Coronary artery (tissue), 2 donors: Measurements from ENCODE around the gene TGFBI.

Source experiments
- DNase-seq: peaks from one replicate; pipeline ENCODE4 v3.0.0-alpha.2; 2017; ENCODE audit warnings: low spot score
- H3K27ac ChIP-seq, 2 donors: fragments of 200-600 bp; sonication (generic); one replicate each; pipeline ENCODE4 v1.5.1; 2016 to 2019
- H3K4me3 ChIP-seq: fragments of 200-600 bp; sonication (generic); 2 replicates; pipeline ENCODE4 v1.5.1; 2016; ENCODE audit warnings: mild to moderate bottlenecking, moderate library complexity
- TF ChIP-seq, protein P1 (sequence below): fragments of 200-600 bp; sonication (generic); IDR thresholded peaks from one replicate; pipeline ENCODE4 v1.5.1; 2019; ENCODE audit warnings: antibody characterized with exemption

Gene TGFBI

DNA sequence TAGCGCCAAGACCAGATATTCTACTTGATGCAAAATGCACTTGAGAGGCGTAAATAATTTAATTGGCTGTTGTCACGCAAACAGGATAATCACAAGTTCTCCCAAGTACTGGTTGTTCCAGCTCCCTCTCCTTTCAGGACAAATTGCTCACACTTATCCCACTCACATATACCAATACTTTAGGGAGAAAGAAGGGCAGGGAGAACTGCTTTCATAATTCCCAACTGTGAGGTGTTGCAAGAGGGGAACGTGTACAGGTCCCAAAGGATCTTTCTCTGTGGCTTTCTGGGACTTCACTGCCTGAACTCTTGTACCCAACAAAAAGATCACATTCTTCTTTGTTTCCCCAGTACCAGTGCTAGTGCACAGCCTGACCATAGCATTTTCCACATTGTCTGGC lies 21.5 kb upstream of the TGFBI start:
- no peak overlapping the region for H3K27ac ChIP-seq
- H3K4me3 ChIP-seq, result no peak overlapping the region
- TF ChIP-seq, protein P1, sequence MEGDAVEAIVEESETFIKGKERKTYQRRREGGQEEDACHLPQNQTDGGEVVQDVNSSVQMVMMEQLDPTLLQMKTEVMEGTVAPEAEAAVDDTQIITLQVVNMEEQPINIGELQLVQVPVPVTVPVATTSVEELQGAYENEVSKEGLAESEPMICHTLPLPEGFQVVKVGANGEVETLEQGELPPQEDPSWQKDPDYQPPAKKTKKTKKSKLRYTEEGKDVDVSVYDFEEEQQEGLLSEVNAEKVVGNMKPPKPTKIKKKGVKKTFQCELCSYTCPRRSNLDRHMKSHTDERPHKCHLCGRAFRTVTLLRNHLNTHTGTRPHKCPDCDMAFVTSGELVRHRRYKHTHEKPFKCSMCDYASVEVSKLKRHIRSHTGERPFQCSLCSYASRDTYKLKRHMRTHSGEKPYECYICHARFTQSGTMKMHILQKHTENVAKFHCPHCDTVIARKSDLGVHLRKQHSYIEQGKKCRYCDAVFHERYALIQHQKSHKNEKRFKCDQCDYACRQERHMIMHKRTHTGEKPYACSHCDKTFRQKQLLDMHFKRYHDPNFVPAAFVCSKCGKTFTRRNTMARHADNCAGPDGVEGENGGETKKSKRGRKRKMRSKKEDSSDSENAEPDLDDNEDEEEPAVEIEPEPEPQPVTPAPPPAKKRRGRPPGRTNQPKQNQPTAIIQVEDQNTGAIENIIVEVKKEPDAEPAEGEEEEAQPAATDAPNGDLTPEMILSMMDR, result no peak
- no peak for DNase-seq

DNA sequence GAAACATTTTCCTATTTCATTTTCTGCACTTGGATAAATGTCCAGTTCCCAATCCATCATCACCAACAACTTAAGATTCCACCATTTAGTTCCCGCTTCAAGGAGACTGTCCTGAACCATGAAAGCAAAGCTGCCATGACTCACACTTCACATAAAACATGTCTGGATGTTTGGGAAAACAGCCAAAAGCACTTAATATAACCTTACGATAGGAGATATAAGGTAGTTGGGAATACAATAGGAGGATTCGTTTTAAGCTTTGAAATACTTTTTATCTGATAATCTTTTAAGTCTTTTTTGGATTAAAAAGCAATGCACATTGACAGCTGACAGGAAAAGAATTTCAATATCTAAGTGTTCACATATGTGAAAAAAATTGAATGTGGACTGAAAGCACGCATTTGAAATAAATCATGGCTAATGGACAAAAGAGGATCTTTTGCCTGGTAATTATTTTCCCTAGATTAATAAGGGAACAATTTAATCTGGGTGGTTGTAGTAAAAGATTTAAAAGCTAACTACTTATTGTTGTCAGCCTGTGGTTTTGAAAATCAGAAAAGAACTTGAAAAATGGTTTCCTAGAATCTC lies 17.3 kb upstream of the TGFBI start:
- Histone ChIP-seq H3K4me3 (no peak overlapping the region), H3K27ac (peak overlapping the region in 1 of 2 donors; percentile 22)
- TF ChIP-seq, protein P1, result no peak
- DNase-seq, result no peak

DNA sequence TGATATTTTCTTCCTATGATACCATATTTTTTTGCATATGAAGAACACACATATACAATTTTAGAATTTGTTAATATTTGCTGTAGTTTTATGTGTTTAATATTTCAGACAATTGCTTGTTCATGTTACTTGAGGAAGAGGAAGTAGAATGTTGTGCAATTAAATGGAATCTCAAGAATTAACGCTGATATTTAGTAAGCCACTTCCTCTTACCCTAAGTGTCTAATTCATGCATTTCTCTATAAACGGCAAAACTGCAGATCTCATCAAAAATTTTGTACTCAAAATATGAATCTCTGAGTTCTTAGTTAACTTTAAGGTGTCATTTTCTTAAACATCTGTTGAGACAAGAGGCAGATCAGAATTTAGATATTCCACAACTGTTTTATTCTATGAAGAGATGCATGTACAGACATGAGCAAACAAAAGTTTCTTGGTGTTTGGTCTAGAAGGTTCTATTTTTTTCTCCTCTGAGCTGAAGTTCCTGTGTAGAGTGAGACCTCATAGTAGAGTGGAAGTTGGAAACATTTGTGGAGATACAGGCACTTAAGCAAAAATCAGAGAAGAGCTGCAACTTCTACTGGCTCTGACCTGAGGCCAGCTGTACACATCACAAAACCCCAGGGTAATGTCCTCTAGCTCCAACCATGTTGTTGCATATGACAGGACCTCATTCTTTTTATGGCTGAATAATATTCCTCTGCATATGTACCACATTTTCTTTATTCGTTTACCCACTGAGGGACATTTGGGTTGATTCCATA lies 16.6 kb upstream of the TGFBI start:
- Histone ChIP-seq H3K4me3 (no peak overlapping the region), H3K27ac (peak overlapping the region in 1 of 2 donors; percentile 22)
- TF ChIP-seq, protein P1, result no peak
- no peak for DNase-seq

DNA sequence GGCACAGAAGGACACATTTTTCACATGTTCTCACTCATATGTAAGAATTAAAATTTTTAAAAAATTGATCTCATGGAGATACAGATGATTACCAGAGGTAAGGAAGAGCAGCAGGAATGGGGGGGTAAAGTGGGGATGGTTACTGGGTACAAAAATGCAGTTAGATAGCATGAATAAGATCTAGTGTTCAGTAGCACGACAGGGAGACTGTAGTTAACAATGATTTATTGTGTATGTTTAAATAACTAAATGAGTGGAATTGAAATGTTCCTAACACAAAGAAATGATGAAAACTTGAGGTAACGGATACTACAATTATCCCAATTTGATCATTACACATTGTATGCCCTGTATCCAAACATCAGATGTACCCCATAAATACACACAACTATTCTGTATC lies 15.2 kb upstream of the TGFBI start:
- DNase-seq, result no peak
- Histone ChIP-seq H3K4me3 (no peak overlapping the region), H3K27ac (peak overlapping the region in 1 of 2 donors; percentile 49)
- TF ChIP-seq, protein P1, result no peak

DNA sequence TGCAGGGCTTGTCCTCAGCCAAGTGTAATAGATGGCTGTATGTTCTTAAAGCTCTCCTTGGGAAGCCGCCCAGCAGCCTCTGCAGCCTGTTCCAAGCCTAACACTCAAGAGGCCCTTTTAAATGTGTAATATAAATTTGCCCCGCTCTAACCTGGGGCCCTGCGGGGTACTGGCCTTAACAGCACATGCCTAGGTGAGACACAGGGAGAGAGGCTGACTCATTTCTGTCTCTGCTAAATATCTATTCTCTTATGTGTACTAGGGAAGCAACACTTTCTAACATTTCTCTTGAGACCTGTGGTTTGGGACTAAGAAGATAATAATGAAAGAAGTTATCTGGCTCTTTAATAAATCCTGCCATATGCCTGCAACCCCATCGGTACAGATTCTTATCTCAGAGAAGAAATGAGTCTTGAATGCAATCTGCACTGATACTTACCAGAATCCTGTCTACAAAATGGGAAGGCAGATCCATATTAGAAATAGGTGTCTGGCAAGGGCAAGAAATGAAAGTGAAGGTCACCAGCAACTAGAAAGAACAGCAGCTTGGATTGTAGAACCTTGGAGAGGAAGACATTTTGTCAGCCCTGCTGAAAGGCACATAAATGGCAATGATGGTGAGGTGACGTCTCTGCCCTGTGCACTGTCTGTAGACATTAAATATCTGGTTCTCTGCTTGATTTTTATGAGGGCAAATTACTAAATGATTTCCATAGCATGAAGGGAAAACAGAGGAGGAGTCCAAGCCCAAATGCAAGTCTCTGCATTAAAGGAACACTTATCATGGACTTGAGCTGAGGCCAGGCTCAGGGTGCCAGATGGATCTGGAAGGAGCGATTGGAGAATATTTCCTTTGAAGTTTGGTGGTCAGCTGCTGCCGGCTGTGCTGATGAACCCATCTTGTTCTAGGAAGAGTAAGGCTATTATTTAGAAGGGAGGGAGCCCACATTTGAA lies 14.5 kb upstream of the TGFBI start:
- TF ChIP-seq, protein P1, result no peak
- DNase-seq, result no peak
- Histone ChIP-seq H3K27ac (peak overlapping the region in 1 of 2 donors; percentile 49), H3K4me3 (no peak overlapping the region)

DNA sequence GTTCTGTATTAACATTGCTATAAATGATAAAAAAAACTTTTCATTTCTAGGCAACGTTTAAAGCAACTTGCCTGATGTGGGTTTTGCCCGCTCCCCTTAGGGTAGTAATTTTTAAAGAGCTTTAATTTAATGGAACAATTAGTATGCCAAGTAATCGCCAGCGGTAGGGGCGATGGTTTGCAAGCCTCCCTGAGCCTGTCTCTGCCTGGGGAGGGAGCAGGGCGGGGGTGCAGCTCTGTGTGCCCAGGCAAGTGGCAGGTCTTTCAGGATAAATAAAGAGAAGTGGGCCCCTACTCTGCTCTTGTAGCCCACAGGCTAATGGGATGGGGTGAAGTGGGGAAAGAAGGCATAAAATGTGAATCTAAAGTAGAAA lies 13.8 kb upstream of the TGFBI start:
- no peak overlapping the region for H3K4me3 ChIP-seq
- no peak overlapping the region for H3K27ac ChIP-seq
- DNase-seq, result no peak
- TF ChIP-seq, protein P1, result no peak
